Fibroblast of skin of abdomen (primary cell): ENCODE results near the gene CCDC88C.
"Not testable (repeated sequence)": the region's sequence is repeated elsewhere in the genome, so short reads cannot be mapped to it uniquely, and the experiment has no call there.

ENCODE experiments used
- DNase-seq: peaks from one replicate; pipeline ENCODE4 v3.0.0-alpha.2; 2013

Gene CCDC88C

DNA sequence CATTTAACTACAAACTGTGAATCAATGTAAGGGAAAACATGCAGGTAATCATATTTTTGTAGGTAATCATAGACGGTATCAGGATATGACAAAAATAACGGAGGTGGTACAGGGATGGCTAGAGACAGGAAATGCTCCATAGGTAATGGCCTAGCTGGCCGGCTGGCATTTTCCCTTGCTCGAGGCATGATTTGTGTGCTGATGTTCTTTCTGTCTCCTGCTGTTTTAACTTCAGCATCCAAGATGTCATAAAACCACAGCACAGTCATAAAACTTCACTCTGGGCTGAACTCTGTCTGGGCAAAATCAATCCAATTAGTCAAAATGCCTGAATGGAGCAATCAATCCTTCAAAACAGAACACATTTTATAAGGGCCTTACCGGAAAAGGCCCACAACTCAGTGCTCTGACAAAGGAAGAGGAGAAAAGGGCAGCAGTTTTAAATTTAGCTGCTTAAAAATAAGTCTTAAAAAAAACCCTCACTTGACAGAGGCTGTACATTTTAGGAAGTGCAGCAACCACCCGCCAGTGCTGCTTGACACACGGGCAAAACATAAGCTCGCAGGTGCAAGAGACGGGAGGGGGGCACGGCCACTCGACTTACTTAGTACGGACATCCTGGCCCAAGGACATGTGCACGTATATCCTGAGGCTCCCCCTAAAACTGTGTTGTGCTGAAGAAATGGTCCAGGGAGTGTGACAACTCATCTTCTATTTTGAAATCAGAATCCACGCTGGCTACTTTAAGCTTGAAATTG, 132.7 kb downstream of the CCDC88C start:
- DNase-seq = peak; percentile 37

DNA sequence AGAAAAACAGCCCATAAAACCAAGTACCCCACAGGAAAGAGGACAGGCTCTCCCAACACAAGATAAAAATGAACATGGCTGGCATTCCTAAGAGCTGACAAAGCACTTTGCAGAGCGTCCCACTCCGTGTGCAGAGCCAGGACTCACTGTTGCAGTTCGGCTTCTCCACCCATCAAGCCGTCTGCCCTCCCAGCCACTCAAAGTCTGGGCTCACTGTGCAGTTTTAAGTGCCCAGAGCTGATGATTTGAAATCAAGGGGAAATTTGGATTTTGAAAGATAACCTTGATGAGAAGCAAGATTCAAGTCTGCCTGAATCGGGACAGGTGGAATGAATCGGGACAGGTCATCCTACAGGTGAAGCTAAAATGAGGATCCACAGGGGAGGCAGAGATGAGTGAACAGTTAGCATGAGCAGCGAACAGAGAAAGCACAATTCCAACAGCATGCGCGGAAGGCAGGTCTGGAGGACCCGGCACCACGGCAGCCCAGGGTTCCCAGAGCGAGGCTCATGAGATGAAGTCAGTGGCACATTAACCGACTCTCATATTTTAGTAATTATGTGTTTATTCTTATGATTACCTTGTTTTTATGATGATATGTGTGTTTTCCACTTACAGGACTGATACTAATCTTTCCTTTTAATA, 133.4 kb downstream of the CCDC88C start:
- DNase-seq = peak; percentile 80

DNA sequence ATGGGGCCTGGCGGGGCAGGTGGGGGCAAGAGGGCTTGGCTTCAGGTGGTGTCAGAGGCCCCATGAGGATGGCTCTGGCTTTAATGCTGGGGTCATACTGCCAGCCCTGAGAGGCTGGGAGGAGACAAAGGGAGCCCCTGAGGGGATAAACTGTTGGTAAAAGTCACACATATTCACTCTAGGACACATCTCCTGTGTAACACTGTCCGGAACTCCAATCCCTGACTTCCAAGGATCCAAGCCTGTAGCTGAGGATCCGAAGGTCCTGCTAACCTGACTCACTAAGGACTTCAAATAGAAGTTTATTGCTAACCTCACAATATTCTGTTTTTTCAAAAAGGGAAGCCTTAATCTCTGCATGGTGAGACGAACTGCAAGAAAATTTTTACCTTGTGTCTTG, 134.0 kb downstream of the CCDC88C start:
- DNase-seq = peak; percentile 9

GRCh38 chr14:91282954-91283645, 134.5 kb downstream of the CCDC88C start:
- no peak for DNase-seq

- peak; percentile 23 for DNase-seq
Measured at GRCh38 chr14:91281346-91281745, 136.3 kb downstream of the CCDC88C start.

DNA sequence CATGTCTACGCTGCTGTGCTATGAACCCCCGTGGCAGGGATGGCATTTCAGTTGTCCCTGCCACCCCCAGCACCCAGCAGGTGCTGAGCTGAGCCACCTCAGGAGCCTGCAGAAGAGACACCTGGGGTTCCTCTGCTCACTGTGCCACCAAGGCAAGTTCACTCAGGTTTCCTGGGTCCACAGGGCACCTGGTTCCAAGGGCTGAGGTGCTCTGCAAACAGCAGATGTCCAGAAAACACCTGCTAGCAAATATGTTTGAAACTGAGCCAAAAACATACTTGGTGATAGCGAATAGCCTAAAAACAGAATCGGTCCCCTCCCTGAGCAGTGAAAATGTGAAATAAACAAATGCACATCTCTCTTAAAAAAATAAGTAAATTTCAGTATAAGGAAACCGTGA, 137.5 kb downstream of the CCDC88C start:
- no peak for DNase-seq

- no peak for DNase-seq
Measured at GRCh38 chr14:91279354-91279753, 138.3 kb downstream of the CCDC88C start.

DNA sequence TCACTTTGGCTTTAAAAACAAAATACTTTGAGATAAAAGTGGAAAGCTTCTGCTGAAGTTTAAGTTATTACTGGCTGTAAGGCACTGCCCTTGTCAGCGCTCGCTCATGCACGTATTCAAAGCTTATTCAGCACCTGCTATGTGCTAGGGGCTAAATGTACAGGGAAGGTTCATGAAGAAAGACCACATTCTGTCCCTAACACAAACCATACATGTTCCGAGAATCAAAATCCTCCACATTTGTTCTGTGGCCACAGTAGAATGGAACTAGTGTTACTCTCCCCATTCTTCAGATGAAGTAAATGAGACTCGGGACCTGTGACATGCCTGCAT, 139.3 kb downstream of the CCDC88C start:
- DNase-seq = no peak

GRCh38 chr14:91277546-91278382, 139.9 kb downstream of the CCDC88C start:
- no peak for DNase-seq

GRCh38 chr14:91274796-91275195, 142.8 kb downstream of the CCDC88C start:
- DNase-seq = no peak

GRCh38 chr14:91273885-91274273, 143.7 kb downstream of the CCDC88C start:
- no peak for DNase-seq

DNA sequence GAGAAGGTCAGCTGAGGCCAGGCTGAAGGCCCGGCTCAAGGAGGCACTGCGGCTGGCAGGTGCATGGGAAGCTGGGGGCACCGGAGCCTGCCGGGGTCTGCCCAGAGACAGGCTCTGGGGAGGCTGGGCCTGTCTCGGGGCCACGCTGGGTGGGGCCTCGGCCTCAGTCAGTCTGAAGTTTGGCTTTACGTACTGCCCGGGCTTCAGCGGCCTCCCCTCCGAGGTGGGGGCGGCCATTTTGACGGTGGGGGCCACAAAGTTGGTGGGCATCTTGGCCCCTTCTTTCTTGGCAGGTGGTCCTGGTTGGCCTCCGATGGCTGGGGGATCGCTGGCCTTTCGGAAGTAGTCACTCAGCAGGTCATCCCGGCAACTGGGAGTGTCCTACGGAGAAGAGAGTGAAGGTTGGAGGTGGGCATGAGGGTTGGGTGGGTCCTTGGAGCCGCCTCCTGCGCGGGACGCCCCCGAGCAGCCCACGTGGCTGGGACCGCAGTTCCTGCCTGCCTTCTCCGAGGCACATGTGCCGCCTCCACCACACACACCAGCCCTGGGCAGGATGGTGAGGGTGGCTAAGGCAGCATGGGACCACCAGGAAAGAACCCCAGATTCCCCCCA, 144.2 kb downstream of the CCDC88C start:
- no peak for DNase-seq

DNA sequence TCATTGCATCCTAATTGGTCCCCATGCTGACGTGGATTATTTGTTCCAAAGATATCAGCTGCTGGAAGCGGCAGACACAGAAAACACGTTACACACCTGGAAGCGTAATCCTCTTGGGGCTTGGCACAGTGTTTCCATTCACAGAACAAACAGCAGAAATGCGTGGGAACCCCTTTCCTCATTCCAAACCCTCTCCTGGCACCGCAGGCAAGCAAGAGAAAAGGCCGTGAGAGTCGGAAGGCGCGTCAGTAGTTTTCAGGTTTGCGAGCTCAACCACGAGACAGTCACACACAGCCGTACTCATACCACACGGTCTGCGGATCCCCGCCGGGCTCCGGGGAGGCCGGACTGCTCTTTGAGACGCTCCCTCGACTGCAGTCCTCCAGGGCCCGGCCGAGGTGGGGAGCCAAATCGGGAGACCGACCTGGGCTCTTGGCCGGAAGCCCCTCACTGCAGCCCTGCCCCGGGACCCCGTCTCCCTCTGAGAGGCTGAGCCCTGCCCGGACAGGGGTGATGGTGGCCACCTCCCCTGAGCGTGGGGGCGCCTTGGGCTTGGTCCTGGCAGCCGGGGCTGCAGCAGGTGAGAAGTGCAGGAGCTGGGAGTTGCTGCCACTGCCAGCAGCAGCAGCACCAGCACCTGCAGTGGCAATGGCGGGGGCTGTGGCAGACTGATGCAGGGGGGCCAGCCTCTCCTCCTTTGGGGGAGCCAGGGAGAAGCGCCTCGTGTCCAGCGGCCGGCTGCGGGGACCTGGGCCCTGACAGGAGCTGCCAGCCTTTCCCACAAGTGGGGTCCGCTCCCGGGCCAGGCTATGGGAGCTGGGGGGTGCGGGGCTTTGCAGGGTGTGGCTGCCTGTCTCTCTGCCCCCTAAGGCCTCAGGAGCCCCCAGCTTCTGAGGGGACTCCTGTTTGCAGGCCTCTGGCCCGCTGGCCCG, 145.0 kb downstream of the CCDC88C start:
- DNase-seq = no peak

GRCh38 chr14:91271639-91272038, 146.0 kb downstream of the CCDC88C start:
- no peak for DNase-seq

DNA sequence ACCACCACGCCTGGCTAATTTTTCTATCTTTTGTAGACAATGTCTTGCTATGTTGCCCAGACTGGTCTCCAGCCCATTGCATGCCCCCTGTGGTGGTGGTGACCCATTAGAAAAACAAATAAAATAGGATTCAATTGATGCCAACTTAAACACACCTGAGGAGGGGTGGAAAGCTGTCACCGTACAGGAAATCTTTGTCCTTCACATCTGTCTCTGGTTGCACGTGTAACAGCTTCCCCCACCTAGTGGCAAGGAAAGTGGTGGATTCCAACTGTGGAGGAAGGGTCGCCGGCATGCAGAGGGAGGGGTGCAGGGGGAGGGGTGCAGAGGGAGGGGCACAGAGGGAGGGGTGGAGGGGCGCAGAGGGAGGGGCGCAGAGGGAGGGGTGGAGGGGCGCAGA, 147.0 kb downstream of the CCDC88C start:
- no peak for DNase-seq

DNA sequence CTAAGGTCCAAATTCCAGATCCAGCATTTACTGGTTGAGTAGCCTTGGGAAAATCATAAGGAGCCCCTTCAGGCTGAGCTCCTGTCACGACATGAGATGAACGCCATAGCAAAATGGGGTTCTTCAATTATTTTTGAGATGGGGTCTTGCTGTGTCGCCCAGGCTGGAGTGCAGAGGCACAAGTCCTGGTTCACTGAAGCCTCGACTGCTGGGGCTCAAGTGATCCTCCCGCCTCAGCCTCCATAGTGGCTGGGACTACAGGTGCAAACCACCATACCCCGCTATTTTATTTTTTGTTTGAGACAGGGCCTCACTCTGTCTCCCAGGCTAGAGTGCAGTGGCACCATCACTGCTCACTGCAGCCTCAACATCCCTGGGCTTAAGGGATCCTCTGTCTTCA, 147.4 kb downstream of the CCDC88C start:
- DNase-seq = no peak

- DNase-seq = no peak
Measured at GRCh38 chr14:91269076-91269991, 148.3 kb downstream of the CCDC88C start.

- DNase-seq = no peak
Measured at GRCh38 chr14:91267965-91268437, 149.6 kb downstream of the CCDC88C start.

DNA sequence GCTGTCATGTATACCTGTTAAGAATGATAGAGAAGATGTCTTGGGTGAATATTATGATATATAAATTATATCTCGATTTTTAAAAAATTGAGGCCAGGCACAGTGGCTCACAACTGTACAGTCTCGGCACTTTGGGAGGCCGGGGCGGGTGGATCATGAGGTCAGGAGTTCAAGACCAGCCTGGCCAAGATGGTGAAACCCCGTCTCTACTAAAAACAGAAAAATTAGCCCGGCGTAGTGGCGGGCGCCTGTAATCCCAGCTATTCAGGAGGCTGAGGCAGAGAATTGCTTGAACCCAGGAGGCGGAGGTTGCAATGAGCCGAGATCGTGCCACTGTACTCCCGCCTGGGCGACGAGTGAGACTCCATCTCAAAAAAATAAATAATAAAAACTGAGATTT, 151.3 kb downstream of the CCDC88C start:
- DNase-seq = not testable (repeated sequence)

- no peak for DNase-seq
Measured at GRCh38 chr14:91265404-91265803, 152.2 kb downstream of the CCDC88C start.
